CD4-positive, CD25-positive, alpha-beta regulatory T cell (primary cell): ENCODE data around the gene GORASP2. TPM values are rescaled to one million over a fixed set of nuclear protein-coding genes. Genes with fewer than 3 reads are reported as not detected.

ENCODE experiments used
- ATAC-seq, 2 donors: fragments of 150-1000 bp; cut with Tn5 transposase; one replicate each; pipeline ENCODE4 v1.10.0; 2021; ENCODE audit warnings: low read depth in 2 of 2, moderate number of reproducible peaks in 2 of 2, moderate library complexity in 1 of 2
- DNase-seq, 3 donors: peaks; one replicate each; pipeline versions ENCODE4 v3.0.0 to v3.0.0-alpha.2; 2012 to 2022; ENCODE audit warnings: mixed read lengths in 1 of 3
- H3K27ac ChIP-seq: one replicate; pipeline ENCODE4 v1.7.0; 2013; ENCODE audit warnings: mild to moderate bottlenecking, low read length; ENCODE audit not compliant: insufficient read depth, poor library complexity, severe bottlenecking
- H3K27me3 ChIP-seq: one replicate; pipeline ENCODE4 v1.7.0; 2013; ENCODE audit warnings: low read length; ENCODE audit not compliant: control insufficient read depth, insufficient read depth
- H3K36me3 ChIP-seq: one replicate; pipeline ENCODE4 v1.7.0; 2013; ENCODE audit warnings: mild to moderate bottlenecking, low read length, moderate library complexity; ENCODE audit not compliant: control insufficient read depth, insufficient read depth
- H3K4me1 ChIP-seq: 2 replicates; pipeline ENCODE4 v1.7.0; 2013; ENCODE audit warnings: mild to moderate bottlenecking, low read length; ENCODE audit not compliant: insufficient read depth, control insufficient read depth, poor library complexity, severe bottlenecking
- H3K4me3 ChIP-seq: one replicate; pipeline ENCODE4 v1.7.0; 2013; ENCODE audit warnings: low read depth, mild to moderate bottlenecking, low read length, moderate library complexity
- H3K9me3 ChIP-seq, 2 experiments: 1 replicate in 1 of 2; 2 replicates in 1 of 2; pipeline ENCODE4 v1.7.0; 2013; ENCODE audit warnings: low read length in 2 of 2, mild to moderate bottlenecking in 1 of 2, moderate library complexity in 1 of 2; ENCODE audit not compliant: control insufficient read depth in 2 of 2
- H3K27ac Mint-ChIP-seq, 3 donors: one replicate each; pipeline ENCODE4 v1.8.0; 2020 to 2022; ENCODE audit warnings: mild to moderate bottlenecking in 3 of 3, mixed read lengths in 3 of 3, moderate library complexity in 2 of 3
- H3K27me3 Mint-ChIP-seq: one replicate; pipeline ENCODE4 v1.8.0; 2022; ENCODE audit warnings: mild to moderate bottlenecking, mixed read lengths
- H3K36me3 Mint-ChIP-seq: one replicate; pipeline ENCODE4 v1.8.0; 2020; ENCODE audit warnings: mixed read lengths
- H3K4me1 Mint-ChIP-seq, 4 donors: one replicate each; pipeline ENCODE4 v1.8.0; 2020 to 2022; ENCODE audit warnings: mixed read lengths in 4 of 4, mild to moderate bottlenecking in 1 of 4
- H3K4me3 Mint-ChIP-seq, 4 donors: one replicate each; pipeline ENCODE4 v1.8.0; 2020 to 2022; ENCODE audit warnings: mild to moderate bottlenecking in 4 of 4, mixed read lengths in 4 of 4, moderate library complexity in 3 of 4
- H3K9me3 Mint-ChIP-seq, 7 donors: one replicate each; pipeline ENCODE4 v1.8.0; 2020 to 2022; ENCODE audit warnings: mixed read lengths in 7 of 7, mild to moderate bottlenecking in 3 of 7, moderate library complexity in 2 of 7
- polyA plus RNA-seq, 4 donors: library from polyadenylated mRNA; unstranded; fragments of 300-500 nt; fragmentation: Illumina TruSeq; gene quantifications; one replicate each; pipeline ENCODE4 v1.2.3, GENCODE V29; 2021
- total RNA-seq: library from RNA; stranded (reverse); gene quantifications from one replicate; pipeline ENCODE4 v1.2.3, GENCODE V29; 2022

GORASP2 gene
- total and polyA plus RNA-seq, 5 donors from 2014 or later, result 77.5 to 98.9 (median 92.1) TPM

GRCh38 chr2:170975127-170975942 is 46.3 kb downstream of the GORASP2 start:
- H3K27ac ChIP-seq, result no peak overlapping the region
- Mint-ChIP-seq H3K4me1 (peaks cover 0 to 11% (median 4%) of the 10 kb centered on the region in 4 donors), H3K36me3 (no peaks in the 10 kb centered on the region), H3K4me3 (peak overlapping the region in 3 of 4 donors; percentile 39 to 81 (median 69)), H3K9me3 (no peaks in the 10 kb centered on the region), H3K27me3 (no peaks in the 10 kb centered on the region), H3K27ac (no peak overlapping the region)
- no peaks in the 10 kb centered on the region for H3K27me3 ChIP-seq
- H3K36me3 ChIP-seq, result no peaks in the 10 kb centered on the region
- no peak for ATAC-seq
- H3K4me3 ChIP-seq, result no peak overlapping the region
- peaks cover 14% of the 10 kb centered on the region for H3K4me1 ChIP-seq
- no peaks in the 10 kb centered on the region for H3K9me3 ChIP-seq
- no peak for DNase-seq

GRCh38 chr2:170975943-170976270 is 46.9 kb downstream of the GORASP2 start:
- Mint-ChIP-seq H3K4me1 (peaks cover 0 to 11% (median 4%) of the 10 kb centered on the region in 4 donors), H3K36me3 (no peaks in the 10 kb centered on the region), H3K27me3 (no peaks in the 10 kb centered on the region), H3K9me3 (no peaks in the 10 kb centered on the region), H3K4me3 (no peak overlapping the region), H3K27ac (no peak overlapping the region)
- ATAC-seq, result no peak
- Histone ChIP-seq H3K27me3 (no peaks in the 10 kb centered on the region), H3K27ac (no peak overlapping the region), H3K9me3 (no peaks in the 10 kb centered on the region), H3K36me3 (no peaks in the 10 kb centered on the region), H3K4me1 (peaks cover 14% of the 10 kb centered on the region), H3K4me3 (no peak overlapping the region)
- no peak for DNase-seq

GRCh38 chr2:170984079-170984478 is 55.0 kb downstream of the GORASP2 start:
- Mint-ChIP-seq H3K4me1 (peaks cover 5 to 16% (median 8%) of the 10 kb centered on the region in 4 donors), H3K36me3 (peaks cover 6% of the 10 kb centered on the region), H3K27me3 (peaks cover 5% of the 10 kb centered on the region), H3K9me3 (peaks cover 0 to 2% (median 0%) of the 10 kb centered on the region in 7 donors), H3K4me3 (no peak overlapping the region), H3K27ac (peak overlapping the region; percentile 42 to 58 (median 48))
- H3K27me3 ChIP-seq, result no peaks in the 10 kb centered on the region
- H3K4me1 ChIP-seq, result no peaks in the 10 kb centered on the region
- ATAC-seq, result no peak
- DNase-seq, result no peak
- H3K4me3 ChIP-seq, result no peak overlapping the region
- H3K9me3 ChIP-seq, result no peaks in the 10 kb centered on the region
- no peak overlapping the region for H3K27ac ChIP-seq
- H3K36me3 ChIP-seq, result peaks cover 6% of the 10 kb centered on the region

GRCh38 chr2:170985407-170985806 is 56.4 kb downstream of the GORASP2 start:
- Histone ChIP-seq H3K4me1 (no peaks in the 10 kb centered on the region), H3K36me3 (peaks cover 6% of the 10 kb centered on the region), H3K27me3 (no peaks in the 10 kb centered on the region), H3K4me3 (no peak overlapping the region), H3K9me3 (no peaks in the 10 kb centered on the region), H3K27ac (no peak overlapping the region)
- H3K27ac Mint-ChIP-seq, result peak overlapping the region in 1 of 3 donors; percentile 29
- peaks cover 5% of the 10 kb centered on the region for H3K27me3 Mint-ChIP-seq
- ATAC-seq (no peak), DNase-seq (no peak)
- H3K4me3 Mint-ChIP-seq, result no peak overlapping the region
- peaks cover 0 to 2% (median 0%) of the 10 kb centered on the region in 7 donors for H3K9me3 Mint-ChIP-seq
- H3K36me3 Mint-ChIP-seq, result peaks cover 6% of the 10 kb centered on the region
- H3K4me1 Mint-ChIP-seq, result peaks cover 7 to 16% (median 9%) of the 10 kb centered on the region in 4 donors

- Mint-ChIP-seq H3K36me3 (peaks cover 13% of the 10 kb centered on the region), H3K4me3 (no peak overlapping the region), H3K4me1 (peaks cover 11 to 25% (median 16%) of the 10 kb centered on the region in 4 donors), H3K27ac (no peak overlapping the region), H3K9me3 (peaks cover 0 to 2% (median 0%) of the 10 kb centered on the region in 7 donors), H3K27me3 (peaks cover 5% of the 10 kb centered on the region)
- no peaks in the 10 kb centered on the region for H3K4me1 ChIP-seq
- ATAC-seq (no peak), DNase-seq (no peak)
- no peak overlapping the region for H3K4me3 ChIP-seq
- H3K9me3 ChIP-seq, result no peaks in the 10 kb centered on the region
- peaks cover 11% of the 10 kb centered on the region for H3K36me3 ChIP-seq
- no peaks in the 10 kb centered on the region for H3K27me3 ChIP-seq
- no peak overlapping the region for H3K27ac ChIP-seq
Measured at GRCh38 chr2:170986566-170987258, 57.7 kb downstream of the GORASP2 start.

- H3K27me3 ChIP-seq, result no peaks in the 10 kb centered on the region
- no peaks in the 10 kb centered on the region for H3K9me3 ChIP-seq
- peaks cover 33% of the 10 kb centered on the region for H3K36me3 Mint-ChIP-seq
- no peak for DNase-seq
- peak overlapping the region in 2 of 3 donors; percentile 6 to 85 for H3K27ac Mint-ChIP-seq
- no peaks in the 10 kb centered on the region for H3K9me3 Mint-ChIP-seq
- no peaks in the 10 kb centered on the region for H3K27me3 Mint-ChIP-seq
- no peak overlapping the region for H3K4me3 ChIP-seq
- H3K4me1 Mint-ChIP-seq, result peaks cover 4 to 17% (median 9%) of the 10 kb centered on the region in 4 donors
- ATAC-seq, result no peak
- peaks cover 54% of the 10 kb centered on the region for H3K36me3 ChIP-seq
- no peak overlapping the region for H3K27ac ChIP-seq
- no peak overlapping the region for H3K4me3 Mint-ChIP-seq
- no peaks in the 10 kb centered on the region for H3K4me1 ChIP-seq
Measured at GRCh38 chr2:170991398-170992182, 62.5 kb downstream of the GORASP2 start.

- no peak for DNase-seq
- H3K27me3 ChIP-seq, result no peaks in the 10 kb centered on the region
- H3K27me3 Mint-ChIP-seq, result no peaks in the 10 kb centered on the region
- H3K27ac Mint-ChIP-seq, result no peak overlapping the region
- no peaks in the 10 kb centered on the region for H3K4me1 ChIP-seq
- H3K36me3 ChIP-seq, result peaks cover 71% of the 10 kb centered on the region
- no peak overlapping the region for H3K4me3 ChIP-seq
- H3K27ac ChIP-seq, result no peak overlapping the region
- no peaks in the 10 kb centered on the region for H3K9me3 ChIP-seq
- H3K36me3 Mint-ChIP-seq, result peaks cover 52% of the 10 kb centered on the region
- no peak for ATAC-seq
- H3K9me3 Mint-ChIP-seq, result no peaks in the 10 kb centered on the region
- peaks cover 0 to 29% (median 4%) of the 10 kb centered on the region in 4 donors for H3K4me1 Mint-ChIP-seq
- H3K4me3 Mint-ChIP-seq, result no peak overlapping the region
Measured at GRCh38 chr2:170996316-170996715, 67.3 kb downstream of the GORASP2 start.
